ENCODE results near the gene SV2A. TPM values are rescaled to one million over a fixed set of nuclear protein-coding genes. Genes with fewer than 3 reads are reported as not detected.

SV2A gene
- total and polyA plus RNA-seq, 8 donors = 0.46 to 4.6 (median 1.4) TPM; not detected in 1

GRCh38 chr1:149903836-149904491 lies 13.7 kb downstream of the SV2A start:
- TF ChIP-seq CTCF (IDR thresholded peaks at IDR 0.05) = no peak
- no peak for TF ChIP-seq POLR2A (IDR thresholded peaks at IDR 0.05)
- no peak for TF ChIP-seq EP300 (IDR thresholded peaks at IDR 0.05)
- TF ChIP-seq POLR2AphosphoS5 (IDR thresholded peaks at IDR 0.05) = no peak
- peaks cover 8 to 15% (median 11%) of the 10 kb centered on the region in 4 donors for H3K4me1 ChIP-seq
- peak in 1 of 2 donors; percentile 43 for DNase-seq
- intact Hi-C loops (cut with DNase I; ENCODE audit: low total_unique reads) = no loop called here
- H3K27me3 ChIP-seq = no peaks in the 10 kb centered on the region
- 71 to 81% (median 76%) methylated on average over 5 of the region's 5 CpGs for WGBS, 5 donors
- H3K4me3 ChIP-seq = no peak overlapping the region
- H3K36me3 ChIP-seq = peaks cover 0 to 19% (median 9%) of the 10 kb centered on the region in 4 donors
- no peak overlapping the region for H3K27ac ChIP-seq
- H3K9me3 ChIP-seq = no peaks in the 10 kb centered on the region

GRCh38 chr1:149899460-149900284 lies 18.0 kb downstream of the SV2A start, which contains the start of gene BOLA1:
Gene BOLA1 (plus strand): TSS chr1:149899568. CDS start chr1:149900060, 492 bp downstream.
- Histone ChIP-seq H3K36me3 (no peaks in the 10 kb centered on the region), H3K4me1 (peaks cover 8 to 16% (median 11%) of the 10 kb centered on the region in 4 donors), H3K27ac (peak within 1 kb of the TSS; percentile 80 to 93 (median 89)), H3K27me3 (no peaks in the 10 kb centered on the region), H3K9me3 (no peaks in the 10 kb centered on the region), H3K4me3 (peak within 1 kb of the TSS; percentile 45 to 67 (median 58))
- intact Hi-C loops (cut with DNase I; ENCODE audit: low total_unique reads) = no loop called here
- DNase-seq = peak; percentile 93 to 98
- 5 to 11% (median 5%) methylated on average over 48 to 65 of the region's 65 CpGs for WGBS, 5 donors
- TF ChIP-seq POLR2AphosphoS5 (IDR thresholded peaks at IDR 0.05) (peak; percentile 96 to 98 (median 98)), CTCF (IDR thresholded peaks at IDR 0.05) (peak in 1 of 7 experiments; percentile 18), EP300 (IDR thresholded peaks at IDR 0.05) (no peak), POLR2A (IDR thresholded peaks at IDR 0.05) (peak in 1 of 4 donors; percentile 46)

GRCh38 chr1:149896575-149896974 lies 21.1 kb downstream of the SV2A start:
- WGBS, 5 donors = 80 to 96% (median 90%) methylated on average over 4 of the region's 4 CpGs
- DNase-seq = no peak
- H3K36me3 ChIP-seq = no peaks in the 10 kb centered on the region
- intact Hi-C loops (cut with DNase I; ENCODE audit: low total_unique reads) = no loop called here
- no peaks in the 10 kb centered on the region for H3K9me3 ChIP-seq
- peaks cover 8 to 16% (median 11%) of the 10 kb centered on the region in 4 donors for H3K4me1 ChIP-seq
- H3K27ac ChIP-seq = no peak overlapping the region
- H3K27me3 ChIP-seq = no peaks in the 10 kb centered on the region
- TF ChIP-seq EP300 (IDR thresholded peaks at IDR 0.05) (no peak), POLR2A (IDR thresholded peaks at IDR 0.05) (no peak), POLR2AphosphoS5 (IDR thresholded peaks at IDR 0.05) (no peak), CTCF (IDR thresholded peaks at IDR 0.05) (no peak)
- no peak overlapping the region for H3K4me3 ChIP-seq

- H3K36me3 ChIP-seq = no peaks in the 10 kb centered on the region
- peaks cover 17 to 25% (median 21%) of the 10 kb centered on the region in 4 donors for H3K4me1 ChIP-seq
- H3K4me3 ChIP-seq = peak overlapping the region; percentile 48 to 74 (median 58)
- no peaks in the 10 kb centered on the region for H3K9me3 ChIP-seq
- WGBS, 5 donors = 16 to 27% (median 22%) methylated on average over 6 of the region's 6 CpGs
- TF ChIP-seq POLR2A (IDR thresholded peaks at IDR 0.05) (no peak), POLR2AphosphoS5 (IDR thresholded peaks at IDR 0.05) (no peak), EP300 (IDR thresholded peaks at IDR 0.05) (no peak), CTCF (IDR thresholded peaks at IDR 0.05) (no peak)
- intact Hi-C loops (cut with DNase I; ENCODE audit: low total_unique reads) = no loop called here
- H3K27ac ChIP-seq = peak overlapping the region; percentile 94 to 100 (median 100)
- no peaks in the 10 kb centered on the region for H3K27me3 ChIP-seq
- DNase-seq = peak; percentile 28 to 76
Measured at GRCh38 chr1:149888999-149889289, 28.7 kb downstream of the SV2A start.
